ENCODE measurements around the gene SSTR1.

The SSTR1 gene

GRCh38 chr14:38203929-38204718 lies 3.6 kb upstream of the SSTR1 start:
- no peak for DNase-seq

- DNase-seq = no peak
Measured at GRCh38 chr14:38204719-38205115, 3.0 kb upstream of the SSTR1 start.

GRCh38 chr14:38205119-38205813 lies 2.4 kb upstream of the SSTR1 start:
- no peak for DNase-seq

GRCh38 chr14:38205949-38206665 lies 1.6 kb upstream of the SSTR1 start:
- DNase-seq = no peak

- DNase-seq = no peak
Measured at GRCh38 chr14:38206689-38207376, 871 bp upstream of the SSTR1 start.

- no peak for DNase-seq
Measured at GRCh38 chr14:38207377-38207735, 348 bp upstream of the SSTR1 start.

GRCh38 chr14:38208618-38209562 lies 1.2 kb downstream of the SSTR1 start:
- DNase-seq = no peak

GRCh38 chr14:38209572-38210557 lies 2.2 kb downstream of the SSTR1 start:
- DNase-seq = no peak

- DNase-seq = no peak
Measured at GRCh38 chr14:38210587-38211216, 3.0 kb downstream of the SSTR1 start.

- DNase-seq = no peak
Measured at GRCh38 chr14:38211255-38211735, 3.6 kb downstream of the SSTR1 start.

- no peak for DNase-seq
Measured at GRCh38 chr14:38212111-38212510, 4.4 kb downstream of the SSTR1 start.

- no peak for DNase-seq
Measured at GRCh38 chr14:38213001-38213400, 5.3 kb downstream of the SSTR1 start.

GRCh38 chr14:38217553-38217952 lies 9.8 kb downstream of the SSTR1 start:
- DNase-seq = no peak

GRCh38 chr14:38221077-38221476 lies 13.4 kb downstream of the SSTR1 start:
- no peak for DNase-seq

GRCh38 chr14:38224338-38224737 lies 16.6 kb downstream of the SSTR1 start:
- no peak for DNase-seq

GRCh38 chr14:38225946-38226345 lies 18.2 kb downstream of the SSTR1 start:
- no peak for DNase-seq

- DNase-seq = no peak
Measured at GRCh38 chr14:38226366-38226765, 18.7 kb downstream of the SSTR1 start.

GRCh38 chr14:38233218-38233617 lies 25.5 kb downstream of the SSTR1 start:
- no peak for DNase-seq

- DNase-seq = no peak
Measured at GRCh38 chr14:38238332-38238731, 30.6 kb downstream of the SSTR1 start.

GRCh38 chr14:38238878-38239277 lies 31.2 kb downstream of the SSTR1 start:
- DNase-seq = no peak
